GM10266 (cell line): Measurements from ENCODE around the gene OXER1.

Experiments
- DNase-seq: peaks from one replicate; pipeline ENCODE4 v3.0.0; 2012; ENCODE audit errors: extremely low spot score
- CTCF ChIP-seq: IDR thresholded peaks from 2 replicates; pipeline ENCODE4 v1.5.1; 2012; ENCODE audit warnings: mild to moderate bottlenecking, low read depth; ENCODE audit not compliant: control insufficient read depth, insufficient read depth; ENCODE audit errors: missing control alignments

Gene OXER1

GRCh38 chr2:42762823-42763804 lies 821 bp downstream of the OXER1 start:
- DNase-seq = no peak
- no peak for TF ChIP-seq CTCF

DNA sequence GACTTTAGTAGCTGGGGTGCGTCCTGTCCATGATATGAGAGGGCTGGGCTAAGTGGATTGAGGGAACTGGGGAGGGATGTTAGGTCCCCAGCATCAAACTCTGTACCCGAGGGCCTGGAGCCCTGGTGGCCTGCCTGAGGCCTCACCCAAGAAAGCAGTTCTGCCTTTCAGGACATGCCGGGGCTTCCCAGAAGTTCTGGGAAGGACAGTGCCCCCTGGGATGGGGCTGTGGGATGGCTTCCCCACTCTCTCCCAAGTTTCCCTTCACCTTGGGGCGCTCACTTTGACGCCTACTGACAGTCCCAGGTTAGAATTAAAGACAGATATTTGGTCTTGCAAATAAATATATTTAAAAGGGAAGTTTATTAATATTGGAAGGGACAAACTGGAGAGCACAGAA lies 1.8 kb downstream of the OXER1 start:
- TF ChIP-seq CTCF = no peak
- DNase-seq = no peak

DNA sequence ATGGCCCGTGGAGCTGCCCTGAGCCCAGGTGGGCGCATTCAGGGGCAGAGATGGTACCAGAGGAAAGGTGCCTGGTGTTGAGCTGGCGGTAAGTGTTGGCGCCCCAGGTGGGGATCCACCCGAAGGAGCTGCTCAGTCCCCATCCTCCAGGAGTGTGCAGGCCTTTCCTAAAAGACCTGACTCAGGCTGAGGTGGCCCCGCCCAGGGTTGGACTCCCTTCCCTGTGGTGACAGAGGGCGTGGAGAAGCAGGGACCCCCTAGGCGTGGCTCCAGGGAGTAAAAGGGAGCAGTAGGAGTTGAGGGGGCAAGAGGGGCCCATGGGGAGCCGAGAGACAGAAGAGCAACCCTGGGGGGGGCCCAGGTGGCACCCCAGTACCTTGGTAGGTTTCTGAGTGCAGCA lies 2.4 kb downstream of the OXER1 start:
- no peak for TF ChIP-seq CTCF
- no peak for DNase-seq

- DNase-seq = no peak
These were observed 5.2 kb downstream of the OXER1 start for GRCh38 chr2:42758751-42759150.

GRCh38 chr2:42757981-42758740 lies 5.8 kb downstream of the OXER1 start:
- TF ChIP-seq CTCF = no peak
- no peak for DNase-seq

More at GRCh38 chr2:42758751-42759150, 5.2 kb downstream of the OXER1 start:
- TF ChIP-seq CTCF = no peak

DNA sequence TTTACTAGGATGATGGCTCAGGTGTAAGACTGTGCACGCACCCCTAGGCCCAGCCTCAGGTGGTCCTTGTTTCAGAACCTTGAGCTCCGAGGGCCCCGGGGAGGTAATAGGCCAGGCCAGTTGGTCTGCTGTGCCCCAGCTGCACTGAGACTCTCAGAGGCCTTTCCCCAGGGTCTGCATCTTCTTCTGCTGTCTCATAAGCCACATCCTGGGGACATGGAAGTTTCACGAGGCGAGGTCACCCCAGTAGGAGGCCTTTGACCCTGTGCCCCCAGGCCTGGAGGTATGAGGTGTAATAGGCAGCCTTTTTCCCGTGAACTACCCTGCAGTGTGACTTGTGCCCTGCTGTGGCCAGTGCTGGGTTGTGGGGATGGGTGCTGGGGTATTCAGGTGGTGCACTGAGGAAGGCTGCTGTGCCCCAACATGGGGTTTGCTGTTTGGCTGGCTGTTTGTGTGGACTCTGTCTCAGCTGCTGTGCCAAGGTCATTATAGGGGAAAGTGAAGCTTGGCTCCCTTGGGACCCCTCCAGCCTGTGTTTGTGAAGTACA lies 6.9 kb downstream of the OXER1 start:
- no peak for TF ChIP-seq CTCF
- no peak for DNase-seq
